Measurements from ENCODE around the gene GULP1. TPM values are rescaled to one million over a fixed set of nuclear protein-coding genes. Genes with fewer than 3 reads are reported as not detected.

Gene GULP1
- total and polyA plus RNA-seq, 2 of the 4 experiments (the other 2 are of a cell fraction), result 24.4 to 40.1 TPM

DNA sequence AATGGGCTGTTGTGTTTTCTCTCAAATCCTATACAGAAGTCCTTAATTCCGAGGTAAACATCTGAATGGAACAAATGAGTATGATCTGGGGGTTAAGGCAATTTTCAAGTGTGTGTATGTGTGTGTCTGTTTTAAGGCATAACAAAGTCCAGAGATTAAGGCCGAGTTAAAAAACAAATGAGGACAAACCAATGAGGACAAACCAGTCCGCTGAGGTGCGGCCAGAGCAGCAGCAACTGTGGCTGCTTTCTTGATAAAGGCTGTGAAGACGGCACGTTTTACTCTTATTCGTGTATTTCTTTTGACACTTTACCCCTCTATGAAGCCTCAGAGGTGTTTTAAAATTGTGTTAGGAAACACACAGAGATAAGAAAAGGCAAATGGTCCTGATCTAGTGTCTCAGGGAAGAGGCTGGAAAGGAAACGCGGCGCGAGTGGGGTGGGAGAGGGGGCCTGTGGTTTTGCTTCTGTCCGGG is 495 bp upstream of the GULP1 start:
- dilution Hi-C loops (cut with HindIII; ENCODE audit: low sequenced_read_pairs, unreplicated experiment), result no loop called here
- Histone ChIP-seq H3K9me3 (ENCODE audit: control insufficient read depth, insufficient read depth, low read length) (no peaks in the 10 kb centered on the region), H3K9me1 (ENCODE audit: insufficient read depth, low read length) (no peaks in the 10 kb centered on the region), H4K20me1 (ENCODE audit: insufficient read depth, low read length) (no peaks in the 10 kb centered on the region), H3K4me1 (ENCODE audit: control insufficient read depth, insufficient read depth, low read length) (no peaks in the 10 kb centered on the region), H3K79me1 (ENCODE audit: low read depth in 1 of 2, low read length in 2 of 2) (peaks cover 5 to 31% of the 10 kb centered on the region in 2 experiments; a peak in 3 of 4 replicates), H3K27me3 (ENCODE audit: control insufficient read depth, insufficient read depth, low read length) (no peaks in the 10 kb centered on the region), H2AK9ac (replicated peaks; ENCODE audit: low read depth, low read length, poor library complexity) (peak overlapping the region; percentile 80), H2AFZ (replicated peaks; ENCODE audit: low read length, poor library complexity) (peak overlapping the region; percentile 96), H3K9ac (ENCODE audit: low read depth, low read length) (peak overlapping the region; percentile 59), H3K4ac (ENCODE audit: low read depth, low read length) (peak overlapping the region; percentile 90), H2AK5ac (ENCODE audit: low read depth, low read length) (no peak overlapping the region), H3K23ac (ENCODE audit: low read depth, low read length) (peak overlapping the region; percentile 83), H2BK20ac (ENCODE audit: low read depth, low read length) (peak overlapping the region; percentile 80), H3K18ac (ENCODE audit: low read depth, low read length) (peak overlapping the region; percentile 9), H3K27ac (ENCODE audit: insufficient read depth, low read length) (peak overlapping the region; percentile 97), H3K14ac (replicated peaks; ENCODE audit: low read depth, low read length) (peak overlapping the region; percentile 85), H4K5ac (ENCODE audit: low read depth, low read length) (peak overlapping the region; percentile 1; the same call in 1 of the 2 replicates), H4K8ac (ENCODE audit: low read depth in 2 of 2, low read length in 2 of 2) (peak overlapping the region; percentile 46 to 83), H3K56ac (ENCODE audit: extremely low read depth, insufficient read depth, low read length) (peak overlapping the region; percentile 92), H3K36me3 (ENCODE audit: control insufficient read depth, insufficient read depth, low read length) (no peaks in the 10 kb centered on the region), H2BK120ac (ENCODE audit: low read depth, low read length) (peak overlapping the region; percentile 96), H3K4me3 (ENCODE audit: insufficient read depth, low read depth, low read length) (peak overlapping the region; percentile 77), H3K4me2 (ENCODE audit: low read depth, low read length) (peak overlapping the region; percentile 87), H2BK5ac (ENCODE audit: low read depth, low read length, poor library complexity, severe bottlenecking) (peak overlapping the region; percentile 53), H2BK15ac (ENCODE audit: low read depth, low read length) (peak overlapping the region; percentile 40; the same call in 2 of the 3 replicates), H4K91ac (ENCODE audit: insufficient read depth, low read depth, low read length) (peak overlapping the region; percentile 82)
- DNase-seq, result peak; percentile 41
- no TSS peak for BruUV-seq (replicated peaks)
- intact Hi-C loops (cut with micrococcal nuclease), result loop anchor here (1.0 to 10.0 kb wide), 5 partner anchors 76 to 1131 kb away; partner anchors contain the start of gene COL3A1
- peak; percentile 21 for ATAC-seq (ENCODE audit: low read depth)
- ChIA-PET CTCF (interaction anchor here (2.0 kb wide), 1 partner anchor 10 kb away, joined by 7 read pairs; no protein-coding TSS in a partner anchor), POLR2A (ENCODE audit: unreplicated experiment) (no interaction called here)
- in situ Hi-C loops (cut with MboI; ENCODE audit: low sequenced_read_pairs), result loop anchor here (5.0 kb wide), 1 partner anchor 221 kb away; no protein-coding TSS in a partner anchor
- 0% methylated on average over 1 of the region's 12 CpGs; no CpG with 5 or more reads in 1 of the 2 experiments for WGBS, 2 experiments (ENCODE audit: extremely low coverage in 2 of 2, insufficient read length in 1 of 2)
- no peak for TF ChIP-seq MXI1 (IDR thresholded peaks at IDR 0.05; ENCODE audit: borderline replicate concordance, low read depth, low read length)
- no peak for TF ChIP-seq MAFK (IDR thresholded peaks at IDR 0.05; ENCODE audit: low read depth, low read length)
- TF ChIP-seq RAD21 (IDR thresholded peaks at IDR 0.05; ENCODE audit: low read length), result 0 out of 2 replicates have a peak, but pooled peaks have one; percentile 8
- TF ChIP-seq SMC3 (IDR thresholded peaks at IDR 0.05; ENCODE audit: low read depth, low read length), result no peak
- no peak; the same call in 1 of the 2 replicates for TF ChIP-seq POLR2A (IDR thresholded peaks at IDR 0.05; ENCODE audit: low read depth, low read length)
- TF ChIP-seq MAZ (IDR thresholded peaks at IDR 0.05; ENCODE audit: borderline replicate concordance, low read depth, low read length), result 0 out of 2 replicates have a peak, but pooled peaks have one; percentile 5
- TF ChIP-seq CHD1 (IDR thresholded peaks at IDR 0.05; ENCODE audit: low read depth, low read length), result no peak
- TF ChIP-seq, protein P1, sequence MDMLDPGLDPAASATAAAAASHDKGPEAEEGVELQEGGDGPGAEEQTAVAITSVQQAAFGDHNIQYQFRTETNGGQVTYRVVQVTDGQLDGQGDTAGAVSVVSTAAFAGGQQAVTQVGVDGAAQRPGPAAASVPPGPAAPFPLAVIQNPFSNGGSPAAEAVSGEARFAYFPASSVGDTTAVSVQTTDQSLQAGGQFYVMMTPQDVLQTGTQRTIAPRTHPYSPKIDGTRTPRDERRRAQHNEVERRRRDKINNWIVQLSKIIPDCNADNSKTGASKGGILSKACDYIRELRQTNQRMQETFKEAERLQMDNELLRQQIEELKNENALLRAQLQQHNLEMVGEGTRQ (IDR thresholded peaks at IDR 0.05; ENCODE audit: low read depth, low read length), result no peak
- TF ChIP-seq FOS (IDR thresholded peaks at IDR 0.05; ENCODE audit: low read depth, low read length), result no peak
- TF ChIP-seq RFX5 (IDR thresholded peaks at IDR 0.05; ENCODE audit: low read depth, low read length), result no peak
- TF ChIP-seq, protein P2, sequence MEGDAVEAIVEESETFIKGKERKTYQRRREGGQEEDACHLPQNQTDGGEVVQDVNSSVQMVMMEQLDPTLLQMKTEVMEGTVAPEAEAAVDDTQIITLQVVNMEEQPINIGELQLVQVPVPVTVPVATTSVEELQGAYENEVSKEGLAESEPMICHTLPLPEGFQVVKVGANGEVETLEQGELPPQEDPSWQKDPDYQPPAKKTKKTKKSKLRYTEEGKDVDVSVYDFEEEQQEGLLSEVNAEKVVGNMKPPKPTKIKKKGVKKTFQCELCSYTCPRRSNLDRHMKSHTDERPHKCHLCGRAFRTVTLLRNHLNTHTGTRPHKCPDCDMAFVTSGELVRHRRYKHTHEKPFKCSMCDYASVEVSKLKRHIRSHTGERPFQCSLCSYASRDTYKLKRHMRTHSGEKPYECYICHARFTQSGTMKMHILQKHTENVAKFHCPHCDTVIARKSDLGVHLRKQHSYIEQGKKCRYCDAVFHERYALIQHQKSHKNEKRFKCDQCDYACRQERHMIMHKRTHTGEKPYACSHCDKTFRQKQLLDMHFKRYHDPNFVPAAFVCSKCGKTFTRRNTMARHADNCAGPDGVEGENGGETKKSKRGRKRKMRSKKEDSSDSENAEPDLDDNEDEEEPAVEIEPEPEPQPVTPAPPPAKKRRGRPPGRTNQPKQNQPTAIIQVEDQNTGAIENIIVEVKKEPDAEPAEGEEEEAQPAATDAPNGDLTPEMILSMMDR (conservative IDR thresholded peaks at IDR 0.05; ENCODE audit: low read depth, low read length), result no peak
- no peak for TF ChIP-seq NFE2L2 (IDR thresholded peaks at IDR 0.05; ENCODE audit: low read depth, low read length)
- TF ChIP-seq CEBPB (IDR thresholded peaks at IDR 0.05; ENCODE audit: low read depth, low read length), result no peak
- TF ChIP-seq, protein P3, sequence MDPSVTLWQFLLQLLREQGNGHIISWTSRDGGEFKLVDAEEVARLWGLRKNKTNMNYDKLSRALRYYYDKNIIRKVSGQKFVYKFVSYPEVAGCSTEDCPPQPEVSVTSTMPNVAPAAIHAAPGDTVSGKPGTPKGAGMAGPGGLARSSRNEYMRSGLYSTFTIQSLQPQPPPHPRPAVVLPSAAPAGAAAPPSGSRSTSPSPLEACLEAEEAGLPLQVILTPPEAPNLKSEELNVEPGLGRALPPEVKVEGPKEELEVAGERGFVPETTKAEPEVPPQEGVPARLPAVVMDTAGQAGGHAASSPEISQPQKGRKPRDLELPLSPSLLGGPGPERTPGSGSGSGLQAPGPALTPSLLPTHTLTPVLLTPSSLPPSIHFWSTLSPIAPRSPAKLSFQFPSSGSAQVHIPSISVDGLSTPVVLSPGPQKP (IDR thresholded peaks at IDR 0.05; ENCODE audit: borderline replicate concordance, low read depth, low read length), result no peak
- TF ChIP-seq RCOR1 (IDR thresholded peaks at IDR 0.05; ENCODE audit: insufficient replicate concordance, low read length), result no peak
